ENCODE results near the gene SLC39A8. TPM values are rescaled to one million over a fixed set of nuclear protein-coding genes. Genes with fewer than 3 reads are reported as not detected.

The SLC39A8 gene
- polyA plus RNA-seq, 2 of the 4 experiments (the other 2 are of a cell fraction), result 14.1 to 20.4 TPM

DNA sequence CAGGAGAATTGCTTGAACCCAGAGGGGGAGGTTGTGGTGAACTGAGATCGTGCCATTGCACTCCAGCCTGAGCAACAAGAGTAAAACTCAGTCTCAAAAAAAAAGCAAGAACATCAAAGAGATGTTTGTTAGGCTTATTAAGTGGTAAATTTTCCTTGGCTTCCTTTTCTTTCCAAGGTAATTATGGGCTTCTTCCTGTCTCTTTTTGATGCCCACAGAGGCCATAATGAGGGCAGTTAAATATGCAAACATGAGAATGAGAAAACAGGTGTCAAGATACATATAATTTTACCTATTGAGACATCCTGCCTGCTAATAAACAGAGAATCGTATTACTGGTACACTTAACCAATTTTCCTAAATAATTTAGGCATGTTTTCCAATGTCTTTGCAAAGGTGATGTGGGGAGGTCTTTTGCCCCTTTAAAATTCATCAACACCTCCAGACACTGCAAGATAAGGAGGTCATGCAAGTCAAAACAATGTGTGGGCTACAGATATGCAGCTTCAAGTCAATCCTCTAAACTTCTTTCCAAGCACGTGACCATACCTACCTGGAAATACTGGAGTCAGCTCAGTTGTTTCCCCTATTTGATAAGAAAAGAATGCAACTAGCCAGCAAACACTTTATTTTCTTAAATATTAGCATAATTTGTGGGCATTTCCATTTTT is 2.7 kb downstream of the SLC39A8 start:
- no peak for TF ChIP-seq ZSCAN20 (CRISPR knock-in tag; IDR thresholded peaks at IDR 0.05)
- TF ChIP-seq BHLHE40 (IDR thresholded peaks at IDR 0.05; ENCODE audit: low read depth, low read length), result no peak
- TF ChIP-seq MYC (IDR thresholded peaks at IDR 0.05; ENCODE audit: borderline replicate concordance, low read length), result no peak
- no peak for TF ChIP-seq PHF8 (IDR thresholded peaks at IDR 0.05; ENCODE audit: borderline replicate concordance, low read depth)
- TF ChIP-seq SREBF2 (IDR thresholded peaks at IDR 0.05), result no peak
- TF ChIP-seq CBX8 (IDR thresholded peaks at IDR 0.05), result no peak
- no peak for TF ChIP-seq NPAS2 (CRISPR knock-in tag; IDR thresholded peaks at IDR 0.05; ENCODE audit: borderline replicate concordance)
- TF ChIP-seq, protein P1, sequence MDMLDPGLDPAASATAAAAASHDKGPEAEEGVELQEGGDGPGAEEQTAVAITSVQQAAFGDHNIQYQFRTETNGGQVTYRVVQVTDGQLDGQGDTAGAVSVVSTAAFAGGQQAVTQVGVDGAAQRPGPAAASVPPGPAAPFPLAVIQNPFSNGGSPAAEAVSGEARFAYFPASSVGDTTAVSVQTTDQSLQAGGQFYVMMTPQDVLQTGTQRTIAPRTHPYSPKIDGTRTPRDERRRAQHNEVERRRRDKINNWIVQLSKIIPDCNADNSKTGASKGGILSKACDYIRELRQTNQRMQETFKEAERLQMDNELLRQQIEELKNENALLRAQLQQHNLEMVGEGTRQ (IDR thresholded peaks at IDR 0.05), result no peak
- TF ChIP-seq GATA3 (IDR thresholded peaks at IDR 0.05; ENCODE audit: borderline replicate concordance), result no peak
- TF ChIP-seq, protein P2, sequence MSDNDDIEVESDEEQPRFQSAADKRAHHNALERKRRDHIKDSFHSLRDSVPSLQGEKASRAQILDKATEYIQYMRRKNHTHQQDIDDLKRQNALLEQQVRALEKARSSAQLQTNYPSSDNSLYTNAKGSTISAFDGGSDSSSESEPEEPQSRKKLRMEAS (IDR thresholded peaks at IDR 0.05), result no peak
- no peak for TF ChIP-seq HOXA7 (CRISPR knock-in tag; IDR thresholded peaks at IDR 0.05)
- no peak for TF ChIP-seq FOSL2 (IDR thresholded peaks at IDR 0.05)
- TF ChIP-seq FOSL2 (CRISPR knock-in tag; IDR thresholded peaks at IDR 0.05), result no peak
- TF ChIP-seq NR3C1 (IDR thresholded peaks at IDR 0.05), result no peak
- no peak for TF ChIP-seq TP53 (CRISPR knock-in tag; IDR thresholded peaks at IDR 0.05)
- TF ChIP-seq HOXB5 (CRISPR knock-in tag; IDR thresholded peaks at IDR 0.05), result no peak
- TF ChIP-seq, protein P3, sequence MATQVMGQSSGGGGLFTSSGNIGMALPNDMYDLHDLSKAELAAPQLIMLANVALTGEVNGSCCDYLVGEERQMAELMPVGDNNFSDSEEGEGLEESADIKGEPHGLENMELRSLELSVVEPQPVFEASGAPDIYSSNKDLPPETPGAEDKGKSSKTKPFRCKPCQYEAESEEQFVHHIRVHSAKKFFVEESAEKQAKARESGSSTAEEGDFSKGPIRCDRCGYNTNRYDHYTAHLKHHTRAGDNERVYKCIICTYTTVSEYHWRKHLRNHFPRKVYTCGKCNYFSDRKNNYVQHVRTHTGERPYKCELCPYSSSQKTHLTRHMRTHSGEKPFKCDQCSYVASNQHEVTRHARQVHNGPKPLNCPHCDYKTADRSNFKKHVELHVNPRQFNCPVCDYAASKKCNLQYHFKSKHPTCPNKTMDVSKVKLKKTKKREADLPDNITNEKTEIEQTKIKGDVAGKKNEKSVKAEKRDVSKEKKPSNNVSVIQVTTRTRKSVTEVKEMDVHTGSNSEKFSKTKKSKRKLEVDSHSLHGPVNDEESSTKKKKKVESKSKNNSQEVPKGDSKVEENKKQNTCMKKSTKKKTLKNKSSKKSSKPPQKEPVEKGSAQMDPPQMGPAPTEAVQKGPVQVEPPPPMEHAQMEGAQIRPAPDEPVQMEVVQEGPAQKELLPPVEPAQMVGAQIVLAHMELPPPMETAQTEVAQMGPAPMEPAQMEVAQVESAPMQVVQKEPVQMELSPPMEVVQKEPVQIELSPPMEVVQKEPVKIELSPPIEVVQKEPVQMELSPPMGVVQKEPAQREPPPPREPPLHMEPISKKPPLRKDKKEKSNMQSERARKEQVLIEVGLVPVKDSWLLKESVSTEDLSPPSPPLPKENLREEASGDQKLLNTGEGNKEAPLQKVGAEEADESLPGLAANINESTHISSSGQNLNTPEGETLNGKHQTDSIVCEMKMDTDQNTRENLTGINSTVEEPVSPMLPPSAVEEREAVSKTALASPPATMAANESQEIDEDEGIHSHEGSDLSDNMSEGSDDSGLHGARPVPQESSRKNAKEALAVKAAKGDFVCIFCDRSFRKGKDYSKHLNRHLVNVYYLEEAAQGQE (IDR thresholded peaks at IDR 0.05), result no peak
- TF ChIP-seq EHMT2 (IDR thresholded peaks at IDR 0.05; ENCODE audit: low read depth), result no peak
- TF ChIP-seq TFCP2L1 (CRISPR knock-in tag; IDR thresholded peaks at IDR 0.05), result no peak
- TF ChIP-seq, protein P4, sequence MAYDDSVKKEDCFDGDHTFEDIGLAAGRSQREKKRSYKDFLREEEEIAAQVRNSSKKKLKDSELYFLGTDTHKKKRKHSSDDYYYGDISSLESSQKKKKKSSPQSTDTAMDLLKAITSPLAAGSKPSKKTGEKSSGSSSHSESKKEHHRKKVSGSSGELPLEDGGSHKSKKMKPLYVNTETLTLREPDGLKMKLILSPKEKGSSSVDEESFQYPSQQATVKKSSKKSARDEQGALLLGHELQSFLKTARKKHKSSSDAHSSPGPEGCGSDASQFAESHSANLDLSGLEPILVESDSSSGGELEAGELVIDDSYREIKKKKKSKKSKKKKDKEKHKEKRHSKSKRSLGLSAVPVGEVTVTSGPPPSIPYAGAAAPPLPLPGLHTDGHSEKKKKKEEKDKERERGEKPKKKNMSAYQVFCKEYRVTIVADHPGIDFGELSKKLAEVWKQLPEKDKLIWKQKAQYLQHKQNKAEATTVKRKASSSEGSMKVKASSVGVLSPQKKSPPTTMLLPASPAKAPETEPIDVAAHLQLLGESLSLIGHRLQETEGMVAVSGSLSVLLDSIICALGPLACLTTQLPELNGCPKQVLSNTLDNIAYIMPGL (CRISPR knock-in tag; IDR thresholded peaks at IDR 0.05; ENCODE audit: borderline replicate concordance), result no peak
- ATAC-seq (no peak), DNase-seq (ENCODE audit: low read depth in 1 of 2, low spot score in 1 of 2) (no peak), FAIRE-seq (no peak)
- H3K9me3 ChIP-seq, result no peaks in the 10 kb centered on the region
- H3K27ac ChIP-seq, result no peak overlapping the region
- ChIA-PET POLR2A (no interaction called here), CTCF (no interaction called here)
- peak overlapping the region; percentile 84; the same call in 1 of the 3 replicates for H3K4me2 ChIP-seq
- H3K4me1 ChIP-seq, result peaks cover 9% of the 10 kb centered on the region; the same call in 1 of the 3 replicates
- H3K4me3 ChIP-seq, result no peak overlapping the region
- WGBS (ENCODE audit: missing lambda C conversion rate), result 87% methylated on average over 3 of the region's 3 CpGs

DNA sequence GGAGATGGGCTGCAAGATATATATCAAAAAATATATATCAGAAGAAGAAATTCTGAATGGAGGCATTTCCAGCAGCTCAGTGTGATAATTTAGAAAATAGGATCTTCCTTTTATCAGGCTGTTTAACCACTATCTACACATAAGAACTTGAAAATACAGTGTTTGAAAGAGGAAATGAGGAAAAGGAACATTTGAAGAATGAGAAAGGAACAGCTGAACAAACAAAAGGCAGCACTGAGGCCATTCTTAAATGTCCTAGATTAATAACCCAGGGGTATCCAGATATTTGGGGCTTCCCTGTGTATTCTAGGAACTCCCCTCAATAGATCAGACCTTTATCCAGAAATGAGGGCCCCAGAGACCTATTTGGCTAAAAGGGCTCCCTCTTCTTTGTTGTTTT is 4.1 kb downstream of the SLC39A8 start:
- CTCF ChIA-PET, result no interaction called here
- DNase-seq (ENCODE audit: low read depth in 1 of 2, low spot score in 1 of 2) (no peak), ATAC-seq (no peak), FAIRE-seq (no peak)
- no peak for TF ChIP-seq EP300 (IDR thresholded peaks at IDR 0.05)
- TF ChIP-seq GATA3 (IDR thresholded peaks at IDR 0.05; ENCODE audit: borderline replicate concordance), result no peak
- no peak for TF ChIP-seq PHF8 (IDR thresholded peaks at IDR 0.05; ENCODE audit: borderline replicate concordance, low read depth)
- TF ChIP-seq RARB (CRISPR knock-in tag; IDR thresholded peaks at IDR 0.05), result no peak
- no peak overlapping the region for H3K27ac ChIP-seq
- no peak overlapping the region for H3K4me3 ChIP-seq
- H3K4me2 ChIP-seq, result no peak overlapping the region
- POLR2A ChIA-PET, result no interaction called here
- H3K9me3 ChIP-seq, result no peaks in the 10 kb centered on the region
- H3K4me1 ChIP-seq, result peaks cover 9% of the 10 kb centered on the region; the same call in 1 of the 3 replicates
